Superior temporal gyrus (tissue), 1 donor: ENCODE measurements around the gene SEMA5A.
A peak's percentile ranks its signal among the peaks of the same experiment; 100 is the strongest.

Source experiments
- DNase-seq: peaks from one replicate; pipeline ENCODE4 v3.0.0-alpha.2; 2016; ENCODE audit errors: extremely low spot score

The SEMA5A gene

DNA sequence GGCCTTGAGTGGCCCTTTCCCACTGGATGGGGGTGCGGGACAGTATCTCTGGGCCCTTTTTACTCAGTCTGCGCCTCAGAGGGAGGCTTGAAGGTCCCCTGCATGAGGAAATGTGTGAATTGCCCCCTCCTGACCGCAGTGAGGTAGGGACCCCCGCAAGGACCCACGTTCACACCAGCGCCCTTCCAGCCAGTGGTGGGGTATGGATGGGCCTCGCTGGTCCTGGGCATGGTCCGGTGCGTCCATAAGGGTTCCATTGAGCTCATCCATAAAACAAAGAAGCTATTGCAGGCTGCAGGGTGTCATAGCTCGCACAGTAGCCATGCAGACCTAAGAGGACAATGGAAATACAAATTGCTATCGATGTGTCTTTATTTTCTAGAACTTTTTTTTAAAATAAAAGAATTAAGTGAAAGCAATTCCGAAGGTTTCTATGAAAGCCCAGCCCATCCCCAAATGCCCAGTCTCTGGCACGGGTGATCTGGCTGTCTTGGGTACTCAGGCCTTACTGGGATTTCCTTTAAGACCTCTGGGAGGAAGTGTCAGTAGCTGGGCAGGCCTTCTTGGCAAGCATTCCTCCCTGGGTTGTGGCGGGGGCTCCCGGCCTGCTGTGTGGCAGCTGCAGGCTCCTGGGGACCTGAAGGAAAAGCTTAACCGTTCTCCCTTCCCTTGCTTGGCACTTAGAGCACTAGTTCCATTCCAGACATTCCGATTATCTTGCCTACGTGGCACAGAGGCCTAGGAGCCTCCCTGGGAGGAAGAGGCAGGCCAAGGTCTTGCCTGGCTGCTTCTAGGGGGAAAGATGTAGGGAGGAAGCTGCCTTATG is 1.5 kb upstream of the SEMA5A start:
- peak; percentile 70 for DNase-seq

- DNase-seq, result no peak
These were observed 511 bp downstream of the SEMA5A start for GRCh38 chr5:9545136-9545991.

DNA sequence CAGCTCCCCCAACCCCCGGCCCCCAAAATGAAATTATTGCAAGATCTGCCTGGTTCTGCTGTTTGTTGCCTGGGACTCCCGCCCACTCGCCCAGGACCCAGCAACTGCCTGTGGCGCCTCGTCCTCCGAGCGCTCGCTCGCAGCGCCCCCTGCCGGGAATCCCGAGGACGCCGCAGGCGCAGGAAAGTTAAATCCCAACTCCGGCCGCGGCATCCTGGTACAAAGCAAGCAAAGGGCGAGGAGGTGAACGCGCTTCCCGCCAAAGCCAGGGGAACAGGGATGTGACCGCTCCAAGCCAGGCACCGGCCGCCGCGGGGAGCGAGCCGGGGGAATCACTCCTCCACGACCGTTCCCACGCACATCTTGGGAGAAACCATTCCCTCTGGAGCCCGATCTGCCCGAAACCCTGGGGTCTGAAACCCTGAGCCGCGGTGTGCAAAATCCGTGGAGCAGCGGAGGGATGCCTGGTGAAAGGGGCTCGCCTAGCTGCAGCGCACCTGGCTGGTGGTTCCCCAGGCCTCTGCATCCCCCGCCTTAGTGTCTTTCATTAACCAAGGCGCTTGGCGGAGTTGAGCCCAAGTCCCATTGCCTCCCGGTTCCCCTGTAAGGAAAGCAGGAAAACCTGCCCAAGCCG is 1.3 kb downstream of the SEMA5A start:
- peak; percentile 90 for DNase-seq

GRCh38 chr5:9544056-9544455 is 1.8 kb downstream of the SEMA5A start:
- DNase-seq, result peak; percentile 82

DNA sequence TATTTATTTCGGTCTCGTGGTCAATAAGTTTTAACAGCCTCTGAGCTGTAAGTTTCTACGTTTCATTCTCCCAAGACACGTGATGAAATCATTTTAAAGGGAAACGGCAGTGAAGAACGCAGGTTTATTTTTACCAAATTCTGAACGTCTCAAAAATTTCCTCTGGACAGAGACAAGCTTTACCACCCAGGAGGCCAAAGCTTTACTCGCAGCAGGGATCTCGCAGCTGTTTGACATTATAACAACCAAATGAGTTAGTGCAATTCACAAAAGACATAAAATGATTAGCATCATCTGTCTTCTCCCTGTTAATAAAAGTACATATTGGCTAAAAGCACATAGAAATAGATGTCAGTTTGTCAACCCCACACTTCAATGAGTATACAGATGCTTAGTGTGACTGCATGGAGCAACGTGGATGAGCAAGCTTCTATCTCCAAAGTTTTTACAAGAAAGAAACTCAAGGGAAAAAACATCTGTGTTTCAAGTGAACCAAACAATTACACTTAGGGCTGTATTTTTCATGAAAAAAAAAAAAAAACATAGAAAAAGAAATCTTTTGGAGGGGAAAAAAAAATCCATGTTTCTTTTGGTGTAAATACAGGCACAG is 2.5 kb downstream of the SEMA5A start:
- DNase-seq, result no peak

- peak; percentile 42 for DNase-seq
These were observed 5.1 kb downstream of the SEMA5A start for GRCh38 chr5:9540791-9541190.

DNA sequence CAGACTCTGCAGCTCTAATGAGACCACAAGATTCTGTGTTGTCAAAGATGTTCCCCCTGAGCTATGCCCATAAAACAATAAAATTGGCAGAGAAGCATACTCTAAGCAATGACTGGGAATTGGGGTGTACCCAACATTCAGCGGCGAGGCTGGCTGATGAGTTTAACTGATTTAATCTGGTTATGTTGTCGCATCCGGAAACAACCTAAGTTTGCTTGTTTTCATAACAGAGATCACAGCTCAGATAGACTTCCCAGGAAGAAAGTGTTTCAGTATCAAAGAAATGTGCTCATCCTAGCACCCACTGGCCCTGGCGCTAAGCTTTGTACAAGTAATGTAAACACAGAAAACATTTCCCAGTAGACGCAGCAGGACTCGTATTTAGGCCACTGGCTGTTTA is 7.4 kb downstream of the SEMA5A start:
- no peak for DNase-seq

DNA sequence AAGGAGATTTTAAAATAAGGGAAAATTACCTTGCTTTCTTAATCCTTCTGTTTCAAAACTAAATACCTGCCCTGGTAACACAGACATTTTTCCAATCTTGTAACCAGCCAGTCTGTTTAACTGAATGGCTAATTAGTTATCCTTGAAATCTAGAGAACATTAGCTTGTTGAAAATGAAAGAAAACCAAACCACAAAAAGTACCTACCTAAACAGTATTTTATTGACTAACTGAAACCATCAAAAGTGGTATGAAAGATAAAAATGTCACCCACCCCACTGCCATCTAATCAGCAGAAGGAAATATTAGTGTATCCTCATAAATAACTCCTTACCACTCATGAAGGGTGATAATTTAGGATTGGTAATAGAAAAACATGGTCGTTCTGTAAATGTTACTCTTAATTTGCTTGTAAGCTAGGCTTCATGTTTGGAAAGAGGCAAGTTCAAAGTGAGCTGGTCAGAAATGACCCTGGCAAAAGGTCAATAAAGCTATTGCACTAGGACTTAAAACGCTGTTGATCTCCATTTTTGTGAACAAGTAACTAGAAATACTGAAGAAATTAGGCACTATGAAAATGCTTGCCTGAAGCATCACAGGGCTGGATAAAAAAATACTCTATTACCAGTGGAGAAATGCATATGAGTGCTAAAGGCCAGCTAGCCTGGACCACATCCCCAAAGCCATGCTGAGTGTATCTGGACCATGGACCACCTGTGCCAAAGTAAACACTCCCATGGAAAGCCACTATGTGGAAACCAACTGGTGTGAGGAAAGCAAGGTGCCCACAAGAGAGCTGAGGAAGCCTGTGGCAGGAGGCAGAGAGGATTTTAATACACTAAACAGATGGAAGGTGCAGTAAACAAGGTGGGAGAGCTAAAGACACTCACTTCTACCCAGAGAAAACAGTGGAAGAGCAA is 8.4 kb downstream of the SEMA5A start:
- no peak for DNase-seq

- DNase-seq, result no peak
These were observed 9.2 kb downstream of the SEMA5A start for GRCh38 chr5:9536717-9537116.

GRCh38 chr5:9534881-9535517 is 10.9 kb downstream of the SEMA5A start:
- peak; percentile 65 for DNase-seq

DNA sequence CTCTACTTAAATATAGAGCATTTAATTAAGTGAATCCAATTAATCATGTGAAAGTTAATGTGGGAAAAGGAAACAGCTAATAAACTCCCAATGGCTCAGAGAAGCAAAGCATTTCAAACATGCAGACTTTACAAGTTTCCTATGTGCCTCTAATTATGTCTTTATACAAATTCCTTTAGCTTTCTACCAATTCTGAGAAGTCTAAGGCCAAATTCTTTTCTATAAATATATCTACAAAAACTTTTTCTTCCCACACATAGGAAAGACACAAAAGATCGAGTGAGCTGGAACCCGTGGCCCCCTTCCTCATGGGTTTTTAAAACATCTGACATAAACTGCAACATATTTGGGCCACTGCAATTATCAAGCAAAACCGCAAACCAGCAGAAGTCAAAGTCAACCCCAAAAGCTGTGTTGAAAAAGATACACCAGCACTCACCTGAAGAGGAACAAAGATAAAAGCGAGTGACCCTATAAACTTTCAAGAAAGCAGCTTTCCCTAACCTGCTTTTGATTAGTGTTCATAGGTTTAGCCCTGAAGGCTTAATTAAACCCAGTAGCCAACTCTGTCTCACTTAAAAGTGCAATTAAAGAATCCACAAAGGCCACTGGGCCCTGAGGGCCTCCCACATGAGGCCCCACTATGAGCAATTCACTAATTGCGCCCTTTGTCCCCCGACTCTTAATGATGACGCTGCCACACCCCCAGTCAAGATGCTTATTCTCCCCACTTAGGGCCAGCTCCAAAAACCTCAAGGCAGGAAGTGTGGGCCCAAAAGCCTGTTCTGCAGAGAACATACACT is 12.1 kb downstream of the SEMA5A start:
- DNase-seq, result no peak

GRCh38 chr5:9533096-9533495 is 12.8 kb downstream of the SEMA5A start:
- no peak for DNase-seq

DNA sequence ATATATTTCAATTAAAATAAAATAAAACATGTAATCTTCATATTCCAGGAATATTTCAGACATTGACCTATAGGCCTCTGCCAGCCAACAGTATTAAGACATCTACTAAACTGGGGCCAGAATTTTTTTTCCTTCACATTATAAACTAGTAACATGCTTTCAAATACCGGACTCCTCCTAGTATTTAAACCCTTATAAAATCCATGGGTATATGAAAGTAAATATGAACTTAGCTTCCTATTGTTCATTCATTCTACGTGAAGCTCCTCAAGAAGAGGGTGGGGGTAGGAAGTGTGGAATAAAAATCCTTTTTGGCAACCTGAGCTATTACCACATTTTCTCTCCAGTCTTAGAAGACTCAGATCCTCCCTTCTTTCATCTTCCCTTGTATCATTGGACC is 16.4 kb downstream of the SEMA5A start:
- no peak for DNase-seq

- DNase-seq, result no peak
These were observed 16.8 kb downstream of the SEMA5A start for GRCh38 chr5:9529041-9529480.

- DNase-seq, result no peak
These were observed 20.9 kb downstream of the SEMA5A start for GRCh38 chr5:9524941-9525340.

DNA sequence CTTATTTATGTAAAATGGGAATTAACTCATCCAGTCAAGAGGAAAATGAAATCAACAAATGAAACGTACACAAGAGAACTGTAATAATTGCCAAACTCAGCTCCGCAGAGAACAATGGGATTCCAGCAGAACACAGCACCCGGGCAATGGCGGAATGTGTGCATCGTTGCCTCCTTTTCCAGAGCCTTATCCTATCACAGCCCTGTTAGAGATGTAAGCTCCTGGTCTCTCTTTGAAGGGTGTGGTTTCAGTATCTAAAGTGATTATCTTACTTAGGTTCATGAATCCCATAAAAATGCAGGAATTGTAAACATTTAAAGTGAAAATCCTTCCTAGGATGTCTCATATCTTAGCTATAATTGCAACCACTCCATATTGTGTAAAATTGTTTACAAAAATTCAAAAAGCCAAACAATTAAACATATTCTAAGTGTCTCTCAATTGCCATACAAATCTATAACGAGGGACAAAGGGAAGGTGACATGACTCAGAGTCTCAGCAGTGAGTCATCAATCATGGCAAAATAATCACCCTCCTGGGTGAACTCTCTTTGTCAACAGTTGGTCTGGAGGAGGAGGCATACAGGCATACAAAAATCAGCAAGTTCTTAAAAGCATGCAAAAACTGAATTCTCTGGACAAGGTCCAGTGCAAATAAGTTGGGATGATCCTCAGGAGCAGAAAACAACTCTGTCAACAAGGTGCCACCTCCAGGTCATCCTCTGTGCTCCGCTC is 22.6 kb downstream of the SEMA5A start:
- DNase-seq, result no peak

DNA sequence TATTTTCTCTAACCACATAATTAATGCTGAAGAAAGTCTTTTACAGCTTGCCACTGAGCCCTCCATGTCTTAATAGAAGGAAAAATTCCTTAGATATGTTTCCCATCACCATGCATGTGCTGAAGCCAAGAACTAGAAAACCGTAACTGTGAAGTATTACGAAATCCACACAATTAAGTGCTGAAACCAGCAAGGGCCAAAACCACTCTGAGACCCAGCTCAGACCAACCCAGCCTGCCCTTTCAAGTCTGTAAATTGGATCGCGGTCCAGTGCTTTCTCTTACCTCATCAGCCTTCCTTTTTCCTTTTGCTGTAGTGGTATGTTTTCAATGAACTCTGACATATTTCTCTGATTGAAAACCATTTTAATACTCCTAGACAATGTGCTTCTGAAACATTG is 26.3 kb downstream of the SEMA5A start:
- no peak for DNase-seq

GRCh38 chr5:9516591-9516990 is 29.3 kb downstream of the SEMA5A start:
- no peak for DNase-seq

DNA sequence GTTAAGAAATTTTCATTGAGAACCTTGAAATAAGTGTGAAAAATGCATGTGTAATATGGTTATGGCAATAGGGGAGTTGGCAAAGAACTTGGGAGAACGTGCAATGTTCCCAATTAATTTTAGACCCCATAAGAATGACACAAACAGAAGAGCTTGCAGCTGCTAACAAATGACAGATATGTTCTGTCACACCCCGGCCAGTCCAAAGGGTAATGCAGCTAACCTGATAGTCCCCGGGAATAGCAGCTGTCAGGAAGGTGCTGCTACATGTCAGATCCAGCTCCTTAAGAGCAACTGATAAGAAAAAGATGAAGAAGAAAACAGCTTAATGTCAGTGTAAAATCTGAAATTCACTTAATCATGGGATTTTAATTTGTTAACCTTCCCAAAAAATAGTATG is 30.4 kb downstream of the SEMA5A start:
- no peak for DNase-seq
